GM20431 (cell line): ENCODE measurements around the gene RASSF3.

Experiments
- in situ Hi-C: fragments of 300-500 bp; cut with MseI, MboI; formaldehyde crosslinking; loops from one replicate; pipeline ENCODE4 v1.15.0; 2020; ENCODE audit warnings: low sequenced_read_pairs; ENCODE audit not compliant: unreplicated experiment

The RASSF3 gene

GRCh38 chr12:64666054-64666914 is 56.0 kb downstream of the RASSF3 start:
- in situ Hi-C loops: no loop called here

- in situ Hi-C loops: no loop called here
Observed at GRCh38 chr12:64667793-64668192, 57.5 kb downstream of the RASSF3 start.

GRCh38 chr12:64669270-64669842 is 59.1 kb downstream of the RASSF3 start:
- in situ Hi-C loops: no loop called here

GRCh38 chr12:64670019-64670418 is 59.7 kb downstream of the RASSF3 start:
- in situ Hi-C loops: no loop called here

- in situ Hi-C loops: no loop called here
Observed at GRCh38 chr12:64670919-64671639, 60.8 kb downstream of the RASSF3 start.

- in situ Hi-C loops: no loop called here
Observed at GRCh38 chr12:64671681-64672080, 61.4 kb downstream of the RASSF3 start.

- in situ Hi-C loops: no loop called here
Observed at GRCh38 chr12:64672925-64673409, 62.7 kb downstream of the RASSF3 start.

- in situ Hi-C loops: no loop called here
Observed at GRCh38 chr12:64673490-64674169, 63.3 kb downstream of the RASSF3 start.

GRCh38 chr12:64674367-64674922 is 64.2 kb downstream of the RASSF3 start:
- in situ Hi-C loops: no loop called here

- in situ Hi-C loops: no loop called here
Observed at GRCh38 chr12:64675795-64676194, 65.5 kb downstream of the RASSF3 start.

GRCh38 chr12:64678248-64678647 is 68.0 kb downstream of the RASSF3 start:
- in situ Hi-C loops: no loop called here

- in situ Hi-C loops: no loop called here
Observed at GRCh38 chr12:64678835-64679234, 68.5 kb downstream of the RASSF3 start.

- in situ Hi-C loops: no loop called here
Observed at GRCh38 chr12:64679487-64680001, 69.2 kb downstream of the RASSF3 start.

- in situ Hi-C loops: no loop called here
Observed at GRCh38 chr12:64680235-64680634, 69.9 kb downstream of the RASSF3 start.

GRCh38 chr12:64681200-64682052 is 71.1 kb downstream of the RASSF3 start:
- in situ Hi-C loops: no loop called here

- in situ Hi-C loops: no loop called here
Observed at GRCh38 chr12:64682572-64683277, 72.4 kb downstream of the RASSF3 start.

GRCh38 chr12:64683816-64684543 is 73.7 kb downstream of the RASSF3 start:
- in situ Hi-C loops: no loop called here

- in situ Hi-C loops: no loop called here
Observed at GRCh38 chr12:64685050-64685449, 74.8 kb downstream of the RASSF3 start.
